HEK293 (cell line): ENCODE results near the gene JAML.
A peak's percentile ranks its signal among the peaks of the same experiment; 100 is the strongest.

ENCODE experiments used
- CTCF ChIA-PET: fragments of 350-600 bp; formaldehyde crosslinking; extraction: SDS; loops from one replicate; lab custom pipeline; 2021; ENCODE audit warnings: antibody characterized with exemption; lab: Yijun Ruan, JAX
- POLR2A ChIA-PET: fragments of 300-600 bp; formaldehyde crosslinking; extraction: SDS; loops from one replicate; lab custom pipeline; 2020; ENCODE audit warnings: antibody characterized with exemption, inconsistent platforms; lab: Yijun Ruan, JAX
- H3K27ac ChIP-seq: fragments of 200-500 bp; sonication (Bioruptor generic); 2 replicates; pipeline ENCODE4 v1.5.1; 2014; ENCODE audit warnings: low read depth, low read length, control low read depth, inconsistent platforms; ENCODE audit errors: extremely low read depth
- H3K36me3 ChIP-seq, 2 experiments: fragments of 200-500 bp in 1 of 2; sonication (Bioruptor generic) in 1 of 2; 1 replicate in 1 of 2; 2 replicates in 1 of 2; pipeline ENCODE4 v1.5.1; 2014 to 2017; ENCODE audit warnings: inconsistent platforms in 2 of 2, low read length in 2 of 2; ENCODE audit not compliant: control insufficient read depth in 2 of 2, insufficient read depth in 1 of 2
- H3K4me1 ChIP-seq: fragments of 200-500 bp; sonication (Bioruptor generic); 2 replicates; pipeline ENCODE4 v1.5.1; 2014; ENCODE audit warnings: mild to moderate bottlenecking, low read length, inconsistent platforms; ENCODE audit not compliant: control insufficient read depth, insufficient read depth
- H3K4me3 ChIP-seq: 2 replicates; pipeline ENCODE4 v1.5.1; 2011; ENCODE audit warnings: low read depth, mild to moderate bottlenecking, control low read depth, low read length, moderate library complexity
- H3K9me3 ChIP-seq: fragments of 200-500 bp; sonication (Bioruptor generic); 2 replicates; pipeline ENCODE4 v1.5.1; 2014; ENCODE audit warnings: low read depth, low read length, inconsistent platforms; ENCODE audit not compliant: control insufficient read depth, insufficient read depth
- OSR2 ChIP-seq: fragments of 450-650 bp; formaldehyde crosslinking; IDR thresholded peaks from 2 replicates; pipeline ENCODE4 v1.5.1; 2016; ENCODE audit warnings: missing biosample characterization, missing genetic modification characterization
- REPIN1 ChIP-seq: fragments of 450-650 bp; formaldehyde crosslinking; IDR thresholded peaks from 2 replicates; pipeline ENCODE4 v1.5.1; 2017; ENCODE audit warnings: missing biosample characterization, missing genetic modification characterization, low read depth
- SCRT1 ChIP-seq: fragments of 450-650 bp; formaldehyde crosslinking; IDR thresholded peaks from 2 replicates; pipeline ENCODE4 v1.5.1; 2016; ENCODE audit warnings: missing biosample characterization, missing genetic modification characterization, borderline replicate concordance
- TCF7L2 ChIP-seq: IDR thresholded peaks from 2 replicates; pipeline ENCODE4 v1.6.1; 2011; ENCODE audit warnings: low read depth, mild to moderate bottlenecking, inconsistent platforms, low read length, moderate library complexity, borderline replicate concordance
- ZBTB17 ChIP-seq: fragments of 450-650 bp; formaldehyde crosslinking; IDR thresholded peaks from 2 replicates; pipeline ENCODE4 v1.5.1; 2016; ENCODE audit warnings: missing biosample characterization, missing genetic modification characterization
- ZBTB20 ChIP-seq: fragments of 450-650 bp; formaldehyde crosslinking; IDR thresholded peaks from 2 replicates; pipeline ENCODE4 v1.5.1; 2016; ENCODE audit warnings: missing biosample characterization, missing genetic modification characterization
- ZBTB8A ChIP-seq: fragments of 450-650 bp; formaldehyde crosslinking; IDR thresholded peaks from 2 replicates; pipeline ENCODE4 v1.5.1; 2016; ENCODE audit warnings: missing biosample characterization, missing genetic modification characterization
- ZNF121 ChIP-seq: fragments of 450-650 bp; formaldehyde crosslinking; IDR thresholded peaks from 2 replicates; pipeline ENCODE4 v1.5.1; 2016; ENCODE audit warnings: missing biosample characterization, missing genetic modification characterization
- ZNF18 ChIP-seq: fragments of 450-650 bp; formaldehyde crosslinking; IDR thresholded peaks from 2 replicates; pipeline ENCODE4 v1.5.1; 2016; ENCODE audit warnings: missing biosample characterization, missing genetic modification characterization
- ZNF335 ChIP-seq: fragments of 450-650 bp; formaldehyde crosslinking; conservative IDR thresholded peaks from 2 replicates; pipeline ENCODE4 v1.5.1; 2016; ENCODE audit warnings: missing biosample characterization, missing genetic modification characterization
- ZNF341 ChIP-seq: fragments of 450-650 bp; formaldehyde crosslinking; IDR thresholded peaks from 2 replicates; pipeline ENCODE4; 2016; ENCODE audit warnings: low read depth, missing biosample characterization, missing genetic modification characterization
- ZNF366 ChIP-seq: fragments of 450-650 bp; formaldehyde crosslinking; conservative IDR thresholded peaks from 2 replicates; pipeline ENCODE4 v1.5.1; 2016; ENCODE audit warnings: missing biosample characterization, missing genetic modification characterization
- ZNF518A ChIP-seq: fragments of 450-650 bp; formaldehyde crosslinking; conservative IDR thresholded peaks from 2 replicates; pipeline ENCODE4 v1.5.1; 2016; ENCODE audit warnings: low read depth, missing biosample characterization, missing genetic modification characterization
- ZNF530 ChIP-seq: fragments of 450-650 bp; formaldehyde crosslinking; IDR thresholded peaks from 2 replicates; pipeline ENCODE4 v1.5.1; 2016; ENCODE audit warnings: low read depth, missing biosample characterization, missing genetic modification characterization
- ZNF600 ChIP-seq: fragments of 450-650 bp; formaldehyde crosslinking; IDR thresholded peaks from 2 replicates; pipeline ENCODE4 v1.5.1; 2016; ENCODE audit warnings: missing biosample characterization, missing genetic modification characterization
- ZNF692 ChIP-seq: fragments of 450-650 bp; formaldehyde crosslinking; IDR thresholded peaks from 2 replicates; pipeline ENCODE4 v1.5.1; 2016; ENCODE audit warnings: missing biosample characterization, missing genetic modification characterization
- ZNF76 ChIP-seq: fragments of 450-650 bp; formaldehyde crosslinking; IDR thresholded peaks from 2 replicates; pipeline ENCODE4; 2016; ENCODE audit warnings: low read depth, missing biosample characterization, missing genetic modification characterization, borderline replicate concordance
- ZXDB ChIP-seq: fragments of 450-650 bp; formaldehyde crosslinking; IDR thresholded peaks from 2 replicates; pipeline ENCODE4 v1.5.1; 2016; ENCODE audit warnings: missing biosample characterization, missing genetic modification characterization

The JAML gene

GRCh38 chr11:118180300-118180703, 44.5 kb downstream of the JAML start:
- H3K9me3 ChIP-seq, result no peaks in the 10 kb centered on the region
- CTCF ChIA-PET, result interaction anchor here (0.5 to 4.3 kb wide), 6 partner anchors 9 to 1349 kb away, joined by 3 to 44 read pairs (median 5); no protein-coding TSS in a partner anchor
- H3K4me1 ChIP-seq, result no peaks in the 10 kb centered on the region
- TF ChIP-seq ZBTB17 (tag by site-specific recombination) (peak; percentile 39; the same call in 1 of the 2 replicates), TCF7L2 (no peak), ZXDB (tag by site-specific recombination) (peak; percentile 46; the same call in 1 of the 2 replicates), ZNF530 (tag by site-specific recombination) (no peak), ZNF76 (tag by site-specific recombination) (no peak), ZNF600 (peak; percentile 82), OSR2 (no peak), ZNF121 (peak; percentile 88), ZNF341 (tag by site-specific recombination) (peak; percentile 30; the same call in 1 of the 2 replicates), ZBTB20 (tag by site-specific recombination) (peak; percentile 26; the same call in 1 of the 2 replicates), ZNF692 (tag by site-specific recombination) (0 out of 2 replicates have a peak, but pooled peaks have one; percentile 29)
- POLR2A ChIA-PET, result interaction anchor here (0.5 to 1.0 kb wide), 3 partner anchors 28 to 441 kb away, joined by 3 to 4 read pairs (median 3); partner anchors contain the start of gene SCN4B
- no peaks in the 10 kb centered on the region for H3K36me3 ChIP-seq
- no peak overlapping the region for H3K4me3 ChIP-seq
- H3K27ac ChIP-seq, result no peak overlapping the region

- ChIA-PET POLR2A (no interaction called here), CTCF (interaction anchor here (0.8 to 2.5 kb wide), 3 partner anchors 9 to 352 kb away, joined by 3 to 9 read pairs (median 4); partner anchors contain the start of gene FXYD2)
- Histone ChIP-seq H3K9me3 (no peaks in the 10 kb centered on the region), H3K4me3 (no peak overlapping the region), H3K36me3 (no peaks in the 10 kb centered on the region), H3K27ac (no peak overlapping the region), H3K4me1 (no peaks in the 10 kb centered on the region)
- TF ChIP-seq ZNF366 (tag by site-specific recombination) (0 out of 2 replicates have a peak, but pooled peaks have one; percentile 1), REPIN1 (tag by site-specific recombination) (no peak), ZNF335 (0 out of 2 replicates have a peak, but pooled peaks have one; percentile 12), ZBTB8A (tag by site-specific recombination) (0 out of 2 replicates have a peak, but pooled peaks have one; percentile 2), ZNF518A (tag by site-specific recombination) (no peak), SCRT1 (no peak), ZNF18 (tag by site-specific recombination) (no peak)
These were observed 48.1 kb downstream of the JAML start for GRCh38 chr11:118176778-118177134.
